NT2/D1 (cell line): ENCODE results near the gene CACNA1C.

Source experiments
- YY1 ChIP-seq: IDR thresholded peaks from 2 replicates; pipeline ENCODE4 v1.6.1; 2011; ENCODE audit not compliant: insufficient read length, insufficient read depth
- ZNF274 ChIP-seq: IDR thresholded peaks from 2 replicates; pipeline ENCODE4 v1.6.1; 2011; ENCODE audit warnings: mild to moderate bottlenecking, low read depth, low read length

DNA sequence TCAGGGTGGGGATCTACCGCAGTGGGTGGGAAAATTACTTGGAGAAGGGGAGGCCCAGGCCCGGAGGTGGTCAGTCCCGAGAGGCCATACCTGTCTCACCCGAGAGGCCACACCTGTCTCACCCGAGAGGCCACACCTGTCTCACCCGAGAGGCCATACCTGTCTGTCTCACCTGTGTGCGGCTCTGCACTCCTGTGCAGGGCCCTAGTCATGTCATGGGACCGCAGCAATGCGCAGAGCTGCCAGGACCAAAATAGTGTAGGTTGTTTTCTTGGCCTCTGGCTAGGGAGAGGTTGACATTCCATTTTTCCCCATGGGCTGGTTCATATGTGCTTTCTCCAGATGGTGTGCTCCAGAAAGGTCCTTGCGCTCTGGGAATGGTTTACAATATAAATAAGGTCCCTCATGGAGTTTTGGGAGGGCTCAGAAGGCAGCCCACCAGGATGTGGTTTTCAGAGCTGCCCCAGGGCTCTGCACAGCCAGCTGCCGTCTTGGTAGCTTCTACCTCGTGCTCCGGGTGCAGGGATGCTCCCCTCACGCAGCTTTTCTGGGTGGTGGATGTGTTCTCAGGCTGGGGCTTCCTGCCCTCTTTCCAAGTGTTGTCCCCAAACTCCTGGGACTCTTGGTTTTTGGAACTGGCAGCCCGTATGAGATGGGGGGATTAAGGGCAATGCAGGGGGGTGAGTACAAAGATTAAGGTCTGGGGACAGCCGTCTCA lies 58.2 kb downstream of the CACNA1C start:
- TF ChIP-seq YY1 (no peak), ZNF274 (no peak)
